Activated CD4-positive, alpha-beta T cell treated with anti-CD3 and anti-CD28 coated beads, Interleukin-2, amount 50 U/mL, for 1 hour (primary cell): ENCODE data around the gene TNS3.

ENCODE experiments used
- DNase-seq: peaks from one replicate; pipeline ENCODE4 v3.0.0-alpha.2; 2020

The TNS3 gene

DNA sequence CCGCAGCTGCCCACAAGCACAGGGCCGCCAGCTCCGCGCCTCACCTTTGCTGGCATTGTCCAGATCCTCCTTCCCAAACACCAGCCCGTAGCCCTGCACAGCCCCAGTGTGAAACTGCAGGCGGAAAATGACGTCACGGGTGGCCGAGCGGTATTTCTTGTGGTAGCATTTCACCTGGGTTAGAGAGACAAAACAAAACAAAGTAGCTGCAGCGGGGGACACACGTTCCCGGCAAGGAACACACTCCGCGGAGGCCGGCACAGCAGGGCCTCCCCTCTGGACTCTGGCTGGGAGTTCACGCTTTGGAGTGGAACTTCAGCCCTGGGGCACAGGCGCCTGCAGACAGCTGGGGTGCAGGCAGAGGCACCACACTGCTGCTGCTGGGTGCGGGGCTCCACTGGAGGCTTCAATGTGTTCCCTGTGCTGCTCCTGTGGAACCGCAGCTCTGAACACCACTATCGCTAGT lies 181.1 kb downstream of the TNS3 start:
- no peak for DNase-seq

DNA sequence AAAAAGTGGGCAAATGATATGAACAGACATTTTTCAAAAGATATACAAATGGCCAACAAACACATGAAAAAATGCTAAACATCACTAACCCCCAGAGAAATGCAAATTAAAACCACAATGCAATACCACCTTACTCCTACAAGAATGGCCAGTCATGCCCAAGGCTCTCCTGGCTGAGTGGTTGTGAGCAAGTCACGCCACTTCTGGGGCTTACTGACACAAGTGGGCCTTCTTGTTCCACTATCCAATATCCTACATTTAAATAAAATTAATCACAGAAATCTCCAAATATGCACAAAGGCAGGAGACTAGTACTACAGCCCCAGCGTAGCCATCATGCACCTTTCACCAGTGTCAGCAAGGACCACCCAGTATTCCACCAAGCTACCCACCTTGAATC lies 181.9 kb downstream of the TNS3 start:
- DNase-seq = no peak

DNA sequence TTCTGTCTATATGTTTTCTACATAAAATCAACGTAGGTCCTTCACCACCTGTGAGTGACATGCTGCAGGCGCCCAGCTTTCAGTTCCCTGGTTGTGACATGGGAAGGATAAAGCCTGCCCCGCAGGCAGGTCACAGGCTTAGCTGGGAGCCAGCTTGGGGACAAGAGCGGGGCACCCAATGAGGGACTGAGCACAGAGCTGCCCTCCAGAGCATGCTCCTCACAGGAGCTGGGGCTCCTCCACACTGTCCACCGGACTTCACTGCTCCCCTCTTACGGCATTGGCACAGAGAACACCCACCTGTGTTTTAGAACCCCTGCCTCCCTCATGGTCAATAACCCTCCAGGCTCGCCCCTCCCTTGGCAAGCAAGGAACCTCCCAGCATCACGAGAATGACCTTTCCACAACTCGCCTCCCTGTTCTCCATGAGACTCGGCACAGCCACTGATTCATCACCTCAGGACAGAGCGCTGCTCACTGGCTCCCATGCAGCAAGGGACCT lies 187.1 kb downstream of the TNS3 start:
- no peak for DNase-seq

DNA sequence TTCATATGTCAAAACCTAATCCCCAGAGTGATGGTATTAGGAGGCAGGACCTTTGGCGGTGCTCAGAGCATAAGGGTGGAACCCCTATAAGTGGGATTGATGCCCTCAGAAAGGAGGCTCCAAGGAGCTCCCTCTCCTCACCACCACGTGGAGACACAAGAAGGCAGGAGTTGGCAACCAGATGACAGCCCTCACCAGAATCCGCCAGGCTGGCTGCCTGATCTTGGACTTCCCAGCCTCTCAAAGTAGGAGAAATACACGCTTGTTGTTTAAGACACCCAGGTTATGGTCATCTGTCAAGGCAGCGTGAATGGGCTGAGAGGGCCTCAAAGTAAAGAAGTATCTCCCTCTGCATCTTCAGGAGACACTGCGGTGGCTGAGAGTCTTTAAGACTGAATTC lies 187.7 kb downstream of the TNS3 start:
- DNase-seq = no peak

DNA sequence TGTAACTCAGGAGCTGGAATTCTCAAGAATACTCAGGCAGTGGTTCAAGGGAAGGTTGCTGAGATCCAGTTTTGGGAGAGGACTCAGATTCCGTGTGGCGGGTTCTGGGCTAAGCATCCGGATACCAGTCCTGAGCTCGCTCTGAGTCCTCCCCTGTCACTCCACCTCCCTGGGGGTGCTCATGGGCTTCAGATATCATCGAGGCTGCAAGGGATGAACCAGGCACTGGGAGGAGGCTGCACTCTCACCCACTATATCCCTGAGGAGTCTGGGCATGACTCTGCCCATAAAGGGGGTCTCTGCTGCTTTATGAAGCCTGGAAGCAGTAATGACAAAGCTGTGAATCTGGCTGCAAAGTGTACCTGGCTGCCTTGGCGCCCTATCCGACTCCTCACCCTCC lies 188.5 kb downstream of the TNS3 start:
- no peak for DNase-seq

DNA sequence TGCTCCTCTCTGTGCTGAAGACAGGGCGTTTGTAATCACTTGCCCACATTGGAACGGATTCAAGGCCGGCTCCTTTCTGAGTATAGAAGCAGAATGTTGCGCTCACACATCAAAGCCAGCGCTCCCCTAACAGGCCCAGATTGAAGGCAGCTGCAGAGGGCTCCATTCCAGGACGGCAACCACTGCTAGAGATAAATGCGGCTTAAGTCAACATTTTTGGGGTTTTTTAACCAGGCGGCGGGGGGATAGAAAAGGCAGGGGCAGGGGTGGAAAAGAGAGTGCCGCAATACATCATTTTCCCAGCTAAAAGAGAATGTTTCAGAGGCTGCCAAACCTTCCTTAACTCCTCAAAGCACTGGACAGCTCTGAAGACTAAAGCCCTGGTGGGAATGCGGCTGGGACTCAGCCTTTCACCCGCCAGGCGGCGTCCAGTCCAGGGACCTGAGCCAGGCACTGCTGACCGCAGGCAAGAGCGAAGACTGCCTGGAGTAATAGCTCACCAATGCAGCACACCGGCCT lies 189.6 kb downstream of the TNS3 start:
- no peak for DNase-seq

DNA sequence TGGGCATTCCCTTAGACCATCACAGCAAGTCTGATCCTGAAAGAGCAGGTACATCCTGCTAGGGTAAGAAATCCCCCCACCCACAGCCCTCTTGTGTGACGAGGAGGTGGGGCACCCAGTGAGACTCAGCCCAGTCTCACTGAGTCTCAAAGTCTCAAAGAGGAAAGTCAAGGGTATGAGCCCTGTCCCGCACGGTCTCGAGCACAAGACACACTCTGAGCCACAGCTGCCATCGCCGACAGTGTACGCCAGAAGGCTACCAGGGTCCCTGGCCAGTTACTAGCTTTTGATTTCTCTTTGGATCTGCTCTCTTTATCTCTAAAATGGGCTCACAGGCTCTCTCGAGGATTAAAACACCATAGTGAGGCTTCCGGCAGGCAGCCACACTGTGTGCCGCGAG lies 190.2 kb downstream of the TNS3 start:
- DNase-seq = no peak

DNA sequence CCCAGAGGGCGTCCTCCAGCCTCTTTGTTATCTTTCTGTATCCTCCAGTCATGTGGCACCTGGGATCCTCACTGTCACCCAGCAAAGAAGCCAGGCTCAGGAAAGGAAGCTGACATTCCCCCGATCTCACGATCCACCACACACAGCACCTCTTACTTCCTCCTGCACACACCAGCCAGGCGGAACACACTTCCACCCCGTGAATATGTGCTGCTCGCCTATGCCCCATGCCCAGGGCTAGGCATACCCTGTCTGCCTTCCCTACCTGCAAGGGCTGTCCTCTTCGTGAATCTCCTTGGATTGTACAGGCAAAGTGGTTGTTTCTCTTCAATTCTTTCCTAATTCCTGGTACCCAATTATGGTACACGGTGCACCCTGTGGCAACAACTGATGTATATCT lies 191.0 kb downstream of the TNS3 start:
- no peak for DNase-seq

DNA sequence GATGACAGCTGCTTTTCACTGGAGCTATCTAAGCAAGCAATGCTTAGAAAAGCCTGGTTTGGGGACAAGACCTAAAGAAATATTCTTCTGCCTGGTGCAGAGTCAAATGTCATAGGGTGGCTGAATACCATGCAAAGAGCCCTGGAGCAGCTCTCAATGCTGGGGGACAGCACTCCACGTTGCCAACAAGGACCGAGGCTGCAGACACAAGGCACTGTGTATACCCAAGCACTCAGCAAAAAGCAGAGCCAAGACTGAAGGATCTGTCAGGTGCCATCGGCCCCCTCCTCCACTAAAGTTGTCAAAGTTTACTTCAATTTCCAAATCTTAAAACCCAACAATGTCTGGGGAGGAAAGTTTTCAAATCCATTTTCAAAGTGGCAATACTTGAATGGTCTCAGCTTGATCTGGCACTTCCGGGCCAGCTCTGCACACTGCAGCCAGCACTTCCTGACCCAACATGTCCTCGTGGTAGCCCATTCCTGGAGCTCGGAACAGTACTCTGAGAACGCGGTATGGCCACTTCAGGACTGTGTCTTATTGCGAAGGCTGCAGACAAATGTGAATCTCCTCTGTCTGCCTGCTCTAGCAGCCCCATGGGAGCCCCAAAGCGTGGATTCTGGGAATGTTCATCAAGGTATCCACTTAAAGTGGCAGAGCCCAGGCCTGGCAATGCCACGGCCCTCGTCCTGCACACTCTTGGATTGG lies 191.8 kb downstream of the TNS3 start:
- DNase-seq = no peak

DNA sequence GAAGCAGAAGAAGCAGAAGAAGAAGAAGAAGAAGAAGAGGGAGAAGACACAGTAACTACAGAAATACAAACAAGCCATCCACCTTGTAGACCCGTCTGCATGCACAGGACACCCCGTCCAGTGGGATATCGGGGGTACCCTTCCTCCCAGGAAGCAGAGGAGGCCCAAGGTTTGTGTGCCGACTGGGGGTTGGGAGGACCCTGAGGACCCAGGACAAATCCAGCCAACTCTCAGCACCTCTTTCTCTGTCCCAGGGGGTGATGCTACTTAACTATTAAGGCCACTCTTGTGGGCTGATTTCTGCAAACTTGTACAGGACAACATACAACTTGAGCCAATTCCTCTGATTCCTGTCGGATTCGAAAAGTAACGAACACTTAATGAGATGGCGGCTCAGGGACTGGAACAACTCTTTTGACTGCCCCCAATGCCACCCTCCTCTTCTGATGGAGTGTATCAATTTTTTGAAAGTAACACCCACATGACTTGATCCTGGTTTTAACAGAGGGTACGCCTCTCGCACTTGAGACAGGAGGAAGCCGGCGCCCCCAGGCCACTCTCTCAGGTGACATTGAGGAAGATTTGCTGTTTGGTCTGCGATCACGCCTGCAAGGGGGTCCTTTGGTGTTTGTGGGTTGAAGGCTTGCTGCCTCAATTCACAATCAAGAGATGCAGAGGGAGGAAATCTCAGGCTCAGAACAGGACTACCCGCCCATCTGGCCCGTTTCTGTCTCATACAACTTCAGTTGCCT lies 192.6 kb downstream of the TNS3 start:
- no peak for DNase-seq

DNA sequence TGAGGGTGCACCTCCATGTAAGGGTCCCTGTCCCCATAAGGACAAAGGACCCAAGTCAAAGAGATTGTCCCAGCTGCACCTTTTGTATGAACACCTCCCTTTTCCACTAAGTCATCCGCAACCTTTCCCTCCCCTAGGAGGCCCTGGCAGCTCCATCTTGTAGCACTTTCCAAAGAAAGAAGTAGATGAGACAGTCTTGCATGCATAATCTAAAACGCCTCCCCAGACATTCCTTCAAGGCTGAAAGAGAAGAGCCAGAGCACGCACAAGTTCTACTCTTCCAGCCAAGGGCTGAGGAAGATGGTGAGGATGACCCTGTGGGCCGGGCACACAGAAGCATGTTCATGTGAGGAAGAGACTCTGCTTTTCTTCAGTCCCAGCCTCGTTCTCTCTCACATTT lies 194.4 kb downstream of the TNS3 start:
- DNase-seq = no peak

DNA sequence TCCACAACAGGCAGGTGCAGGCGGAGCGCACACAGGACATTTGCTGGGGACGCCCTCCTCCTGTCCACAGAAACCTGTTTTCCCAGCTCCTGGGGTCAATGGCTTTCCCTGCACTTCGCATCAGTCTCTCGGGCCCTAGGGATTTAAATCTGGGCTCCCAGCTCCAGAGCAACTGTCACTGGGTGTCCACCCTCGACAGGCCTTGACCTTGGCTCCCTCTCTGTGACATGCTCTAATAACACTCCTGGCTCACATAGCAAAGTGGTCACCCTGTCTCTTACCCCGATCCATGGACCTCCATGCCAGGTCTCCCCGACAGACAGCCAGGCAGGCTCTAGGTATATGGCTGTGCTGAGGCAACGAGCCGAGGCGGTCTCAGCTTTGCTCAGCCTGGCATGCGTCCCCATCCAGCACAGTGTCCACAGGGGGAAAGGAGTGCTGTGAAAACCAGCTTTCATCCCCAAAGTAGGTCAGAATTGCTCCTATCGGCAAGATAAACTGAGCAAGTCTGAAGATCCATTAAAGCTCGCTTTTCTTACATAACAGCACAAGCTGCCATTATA lies 195.6 kb downstream of the TNS3 start:
- no peak for DNase-seq

DNA sequence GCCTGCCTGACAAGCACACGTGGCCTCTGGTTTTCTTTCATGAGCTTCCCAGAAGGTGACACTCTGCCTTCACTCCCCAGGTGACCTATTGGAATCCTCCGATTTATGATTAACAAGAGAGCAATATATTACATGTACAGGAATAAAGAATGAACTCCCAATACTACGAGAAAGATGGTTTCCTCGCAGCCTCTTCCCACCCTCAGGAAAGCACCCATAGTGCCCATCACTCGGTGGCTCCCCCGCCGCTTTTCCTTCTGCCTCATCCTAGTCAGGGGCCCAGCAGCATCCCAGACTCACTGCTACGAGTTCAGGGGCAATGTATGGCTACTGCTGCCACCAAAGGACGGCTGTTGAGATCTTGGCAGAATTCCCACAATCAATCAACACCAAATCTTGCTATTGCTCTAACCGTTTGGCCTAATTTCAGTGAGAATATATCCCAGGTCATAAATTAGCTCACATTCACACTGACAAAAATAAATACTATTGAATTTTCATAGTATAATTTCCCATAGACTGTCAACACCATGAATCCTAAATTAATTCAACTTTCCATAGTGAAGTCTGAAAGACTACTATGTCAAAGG lies 196.3 kb downstream of the TNS3 start:
- DNase-seq = no peak

DNA sequence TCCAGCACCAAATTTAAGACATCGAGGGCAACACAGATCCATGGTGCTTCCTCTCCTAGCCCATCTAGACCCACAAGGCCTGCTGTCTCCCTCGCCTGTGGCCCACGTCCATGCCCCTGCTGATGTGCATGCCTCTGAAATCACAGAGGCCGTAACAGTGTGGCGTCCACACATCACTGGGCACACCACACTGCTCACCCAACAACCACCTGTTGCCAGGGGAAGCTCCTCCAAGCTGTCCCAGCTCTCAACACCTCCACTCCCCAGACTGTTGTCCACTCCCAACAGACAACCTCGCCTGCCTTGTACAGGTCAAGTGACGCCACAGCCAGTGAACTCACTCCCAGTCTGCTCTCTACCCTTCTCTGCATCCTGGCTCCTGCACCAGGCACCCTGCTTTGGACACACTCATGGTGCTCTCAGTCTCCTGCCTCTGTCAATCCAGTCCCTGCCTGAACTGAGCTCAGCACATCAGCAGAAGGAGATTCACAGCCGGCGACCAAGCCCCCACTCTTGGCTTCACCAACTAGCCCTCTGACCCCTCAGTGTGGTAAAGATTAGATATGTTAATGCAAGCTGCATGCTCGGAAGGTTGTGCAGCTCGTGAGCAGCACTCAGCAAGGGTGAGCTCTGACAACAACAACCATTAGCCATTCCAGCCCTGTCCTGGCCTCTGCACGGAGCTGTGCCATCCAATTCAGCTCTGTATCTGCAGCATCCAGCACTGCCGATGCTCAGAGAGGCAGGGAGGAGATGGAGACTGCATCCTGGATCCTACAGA lies 197.0 kb downstream of the TNS3 start:
- no peak for DNase-seq

DNA sequence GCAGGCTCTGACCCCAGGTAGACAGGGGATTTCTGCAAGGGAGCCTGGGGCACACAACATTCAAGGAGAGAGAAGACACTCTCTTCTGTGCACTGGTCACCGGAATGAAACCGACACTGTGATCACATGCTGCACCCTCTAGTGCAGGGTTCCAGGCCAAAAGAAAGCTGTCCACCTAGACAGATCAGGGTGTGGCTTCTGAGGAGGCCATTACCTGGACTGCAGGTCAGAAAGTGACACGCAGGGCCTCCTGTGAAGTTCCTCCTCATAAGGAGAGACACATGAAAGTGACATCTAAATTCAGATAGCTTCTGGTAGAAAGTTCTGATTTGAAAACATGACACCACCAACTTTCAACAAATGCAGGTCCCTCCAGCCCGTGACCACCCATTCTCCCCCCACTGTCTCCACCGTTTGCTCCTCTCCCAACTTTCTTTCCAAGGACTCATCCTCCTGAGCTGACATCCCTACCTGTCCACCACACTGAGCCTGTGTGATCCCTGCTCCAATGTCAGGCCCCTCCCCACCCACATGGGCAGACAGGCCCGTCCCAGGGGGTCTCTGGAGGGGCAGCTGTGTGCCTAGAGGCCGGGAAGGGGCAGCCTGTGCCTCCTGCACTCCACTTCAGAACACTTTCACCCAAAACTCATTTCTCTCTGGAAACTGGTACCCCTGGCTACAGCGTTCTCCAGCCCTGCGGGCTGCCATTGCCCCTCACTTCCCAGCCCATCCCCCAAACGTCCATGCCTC lies 198.0 kb downstream of the TNS3 start:
- no peak for DNase-seq

DNA sequence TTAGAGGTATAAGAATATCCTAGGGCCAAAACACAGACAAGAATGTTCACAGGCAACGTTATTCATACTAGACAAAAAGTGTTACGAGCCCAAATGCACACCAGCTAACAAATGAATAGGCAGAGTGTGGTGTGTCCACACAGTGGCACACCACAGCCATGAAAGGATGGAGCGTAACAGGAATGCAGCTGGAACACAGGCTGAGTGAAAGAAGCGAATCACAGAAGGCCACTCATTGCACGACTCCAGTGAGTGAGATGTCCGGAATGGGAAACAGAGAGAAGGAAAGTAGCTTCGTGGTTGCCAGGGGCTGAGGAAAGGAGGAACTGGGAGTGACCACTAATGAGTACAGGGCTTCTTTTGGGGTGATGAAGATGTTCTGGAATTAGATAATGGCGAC lies 198.8 kb downstream of the TNS3 start:
- DNase-seq = no peak

DNA sequence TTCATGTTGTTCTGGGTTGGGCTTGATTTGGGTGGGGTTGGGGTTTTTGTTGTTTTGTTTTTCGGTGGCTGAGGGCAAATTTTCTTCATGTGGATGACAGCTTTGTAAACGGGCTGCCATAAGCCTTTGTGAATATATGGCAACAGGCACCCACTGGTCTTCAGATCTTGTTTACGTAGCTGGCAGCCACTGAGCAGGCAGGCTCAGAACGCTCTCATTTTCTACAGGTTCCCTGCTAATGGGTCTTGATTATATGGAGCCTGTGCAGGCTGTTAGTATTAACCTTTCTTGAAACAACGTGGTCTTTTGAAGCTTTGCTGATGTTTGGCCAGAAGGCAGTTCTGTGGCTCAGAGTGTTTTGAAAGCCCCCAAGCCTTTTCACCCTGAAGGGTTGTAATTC lies 199.7 kb downstream of the TNS3 start:
- DNase-seq = no peak

DNA sequence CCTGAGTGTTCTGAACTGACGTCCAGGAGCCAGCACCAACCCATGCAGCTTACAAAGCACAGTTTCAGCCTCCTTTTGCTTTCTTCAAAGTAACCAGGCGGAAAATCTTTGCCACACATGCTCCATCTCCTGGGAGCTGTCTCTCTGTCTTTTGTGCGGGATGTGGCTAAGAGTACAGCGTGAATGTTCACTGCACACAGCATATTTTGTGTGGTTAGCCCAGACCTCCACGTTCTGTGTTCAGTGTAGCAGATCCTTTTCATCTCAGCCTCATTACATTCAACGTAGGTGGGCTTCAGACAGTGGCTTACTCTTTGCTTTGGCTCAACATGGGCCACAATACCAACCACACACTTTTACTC lies 200.8 kb downstream of the TNS3 start:
- no peak for DNase-seq

DNA sequence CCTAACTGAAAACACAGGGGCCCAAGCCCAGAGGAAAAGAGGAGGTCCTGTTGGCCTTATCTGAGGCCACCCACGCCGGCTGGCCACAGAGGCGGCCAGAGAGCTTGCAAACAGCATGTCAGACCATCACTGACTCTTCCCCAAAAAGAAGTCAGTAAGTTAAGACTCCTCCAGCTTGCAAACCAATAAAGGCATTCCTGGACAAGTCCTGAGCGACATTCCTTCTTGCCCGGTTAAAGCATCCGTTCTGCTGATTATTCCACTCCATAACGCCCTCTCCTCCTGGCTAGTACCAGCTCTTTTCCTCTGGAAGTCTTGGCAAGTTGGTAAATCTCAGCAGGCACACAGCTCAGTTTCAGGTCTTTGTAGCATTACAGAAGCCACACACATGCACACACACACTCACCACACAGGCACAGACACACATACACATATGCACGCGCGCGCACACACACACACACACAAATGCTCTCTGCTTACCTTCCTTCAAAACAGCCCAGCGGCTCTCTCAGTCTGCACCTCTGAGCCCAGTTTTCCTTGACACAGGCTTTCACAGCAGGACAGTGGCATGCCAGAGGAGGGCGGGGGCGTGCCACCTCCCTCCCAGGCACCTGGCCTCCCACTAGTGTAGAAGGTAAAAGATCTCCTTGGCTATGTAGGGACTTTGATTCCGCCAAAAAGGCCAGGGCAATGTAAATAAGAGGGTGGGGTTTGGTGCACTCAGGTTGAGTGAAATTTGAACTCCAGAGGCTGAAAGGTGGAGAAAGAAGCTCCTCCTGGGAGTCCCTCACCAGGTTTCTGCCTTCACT lies 201.4 kb downstream of the TNS3 start:
- DNase-seq = no peak

DNA sequence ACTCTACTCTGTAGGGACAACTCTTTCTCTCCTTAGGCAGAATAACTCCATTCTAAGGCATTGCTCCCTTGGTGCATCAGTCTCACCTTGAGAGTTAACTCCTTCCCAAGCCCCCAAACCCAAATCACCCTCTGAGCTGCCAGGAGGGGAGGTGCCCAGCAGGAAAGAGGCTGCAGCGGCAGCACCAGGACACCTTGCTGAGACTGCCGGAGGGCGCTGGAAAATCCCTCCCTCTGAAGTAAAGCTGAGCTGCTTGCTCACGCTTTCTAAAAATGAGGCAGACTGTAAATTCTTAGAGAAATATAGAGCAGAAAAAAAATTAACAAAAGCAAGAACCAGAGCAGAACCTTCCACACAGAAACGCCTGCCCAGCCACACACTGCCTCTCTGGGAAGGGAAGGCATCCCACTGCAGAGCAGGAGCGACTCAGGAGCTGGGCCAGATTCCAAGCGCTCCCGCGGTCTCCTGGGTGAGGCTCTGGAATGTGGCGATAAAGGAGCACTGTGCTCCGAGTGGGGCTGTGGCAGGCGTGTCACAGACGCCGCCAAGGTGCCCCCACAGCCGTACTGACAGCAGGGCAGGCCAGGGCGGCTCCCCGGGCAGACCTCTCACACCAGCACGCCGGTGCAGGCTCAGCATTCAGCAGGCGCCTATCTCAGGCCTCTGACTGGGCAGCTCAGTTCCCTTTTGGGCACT lies 202.1 kb downstream of the TNS3 start:
- no peak for DNase-seq
